ENCODE results near the gene HCRTR1.

DNA sequence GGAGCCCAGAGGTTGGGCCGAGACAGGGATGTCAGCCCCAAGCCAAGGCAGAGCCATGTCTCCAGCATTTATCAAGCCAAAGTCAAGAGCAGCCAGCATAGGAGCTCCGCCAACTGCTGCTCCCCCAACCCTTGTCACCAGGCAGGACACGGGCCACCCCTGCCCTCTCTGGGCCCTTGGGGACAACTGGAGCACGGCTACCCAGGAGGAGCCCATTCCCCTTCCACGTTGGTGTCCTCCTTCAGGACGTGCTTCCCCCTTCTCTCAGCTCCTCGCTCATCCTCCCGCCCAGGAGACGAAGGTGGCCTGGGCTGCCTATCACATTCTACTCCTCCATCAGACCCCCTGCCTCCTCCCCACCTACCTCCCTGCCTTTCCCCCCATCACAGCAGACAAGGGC is 47.0 kb downstream of the HCRTR1 start:
- TF ChIP-seq POLR2A (IDR thresholded peaks at IDR 0.05; ENCODE audit: low read length): no peak
- no peak for TF ChIP-seq GATA1 (IDR thresholded peaks at IDR 0.05; ENCODE audit: low read depth, low read length)

All from erythroblast (primary cell).